K562 (cell line): ENCODE measurements around the gene MPDU1. TPM values are rescaled to one million over a fixed set of nuclear protein-coding genes. Genes with fewer than 3 reads are reported as not detected.

Experiments used
- ATAC-seq: fragments of 200-7000 bp; cut with Tn5 transposase; 3 replicates; pipeline ENCODE4 v1.9.1; 2020; ENCODE audit warnings: moderate library complexity
- BruUV-seq: library from RNA; stranded (reverse); fragments of 400-500 nt; replicated peaks from 2 replicates; lab custom pipeline; 2021; lab: Mats Ljungman, UMichigan
- CTCF ChIA-PET: fragments of 300-600 bp; formaldehyde crosslinking; extraction: SDS; loops from one replicate; lab custom pipeline; 2021; ENCODE audit warnings: low intra/inter-chr PET ratio; lab: Yijun Ruan, JAX
- POLR2A ChIA-PET: fragments of 300-600, 350-650 bp; sonication (Branson Sonifier 250); formaldehyde crosslinking; extraction: SDS; loops from one replicate; lab custom pipeline; 2021; ENCODE audit warnings: antibody characterized with exemption, inconsistent platforms; lab: Yijun Ruan, JAX
- DNase-seq, 4 experiments: peaks; one replicate each; pipeline versions ENCODE4 v3.0.0 to v3.0.0-alpha.2; 2011 to 2018; ENCODE audit warnings: low spot score in 3 of 4, mixed read lengths in 3 of 4; ENCODE audit errors: extremely low read depth in 1 of 4
- FAIRE-seq: peaks from 2 replicates; lab custom pipeline; 2011; peaks lifted over from hg19 to GRCh38; lab: Jason Lieb, UNC
- H2AFZ ChIP-seq: 2 replicates; pipeline ENCODE4 v1.6.0; 2011; ENCODE audit warnings: low read depth, low read length, control low read depth, inconsistent platforms
- H3K27ac ChIP-seq: fragments of 200-600 bp; 3 replicates; pipeline ENCODE4 v1.8.0; 2011; ENCODE audit warnings: low read depth, mild to moderate bottlenecking, control low read depth, inconsistent platforms, low read length, moderate library complexity, mixed read lengths; ENCODE audit errors: extremely low read depth
- H3K27me3 ChIP-seq, 2 experiments: fragments of 300-600 bp in 1 of 2; 2 replicates in 1 of 2; 3 replicates in 1 of 2; pipeline versions ENCODE4 v1.6.0 to v1.8.0; 2011; ENCODE audit warnings: inconsistent platforms in 2 of 2, low read length in 2 of 2, mild to moderate bottlenecking in 1 of 2, mixed read lengths in 1 of 2, moderate library complexity in 1 of 2; ENCODE audit not compliant: control insufficient read depth in 2 of 2, insufficient read depth in 2 of 2
- H3K36me3 ChIP-seq: fragments of 300-600 bp; 3 replicates; pipeline ENCODE4 v1.8.0; 2011; ENCODE audit warnings: mild to moderate bottlenecking, low read length, inconsistent platforms; ENCODE audit not compliant: control insufficient read depth, insufficient read depth
- H3K4me1 ChIP-seq, 2 experiments: fragments of 200-600 bp in 1 of 2; replicated peaks in 1 of 2; 2 replicates in 1 of 2; 3 replicates in 1 of 2; pipeline versions ENCODE4 v1.5.1 to v1.8.0; 2011; ENCODE audit warnings: inconsistent platforms in 2 of 2, low read length in 2 of 2, mild to moderate bottlenecking in 1 of 2, mixed read lengths in 1 of 2, moderate library complexity in 1 of 2; ENCODE audit not compliant: control insufficient read depth in 2 of 2, insufficient read depth in 2 of 2
- H3K4me2 ChIP-seq: 2 replicates; pipeline ENCODE4 v1.6.1; 2011; ENCODE audit warnings: low read length, control low read depth, inconsistent platforms, mixed read lengths; ENCODE audit not compliant: insufficient read depth
- H3K4me3 ChIP-seq: fragments of 200-600 bp; sonication (generic), shearing (Covaris generic); 2 replicates; pipeline ENCODE4 v1.5.1; 2016; ENCODE audit warnings: control low read depth, inconsistent platforms
- H3K79me2 ChIP-seq: fragments of 200-600 bp; 3 replicates; pipeline ENCODE4 v1.8.0; 2011; ENCODE audit warnings: low read length, inconsistent platforms; ENCODE audit not compliant: control insufficient read depth, insufficient read depth
- H3K9ac ChIP-seq, 2 experiments: 2 replicates each; pipeline versions ENCODE4 v1.6.0 to v1.6.1; 2011; ENCODE audit warnings: low read depth in 2 of 2, low read length in 2 of 2, control low read depth in 1 of 2, inconsistent platforms in 1 of 2, mild to moderate bottlenecking in 1 of 2, mixed read lengths in 1 of 2; ENCODE audit not compliant: insufficient read depth in 1 of 2
- H3K9me1 ChIP-seq: one replicate; pipeline ENCODE4 v1.6.0; 2011; ENCODE audit warnings: inconsistent platforms, mild to moderate bottlenecking, low read length, moderate library complexity; ENCODE audit not compliant: control insufficient read depth, insufficient read depth
- H3K9me3 ChIP-seq: replicated peaks from 2 replicates; pipeline ENCODE4 v1.5.1; 2011; ENCODE audit warnings: low read depth, low read length, inconsistent platforms; ENCODE audit not compliant: control insufficient read depth, insufficient read depth
- H4K20me1 ChIP-seq: replicated peaks from 2 replicates; pipeline ENCODE4 v1.6.1; 2011; ENCODE audit warnings: low read length, inconsistent platforms, mixed read lengths; ENCODE audit not compliant: control insufficient read depth, insufficient read depth
- DMBX1 ChIP-seq: fragments of 250-450 bp; sonication (Bioruptor Pico); IDR thresholded peaks from 2 replicates; pipeline ENCODE4 v1.8.0; 2022; ENCODE audit warnings: inconsistent platforms, mild to moderate bottlenecking, moderate library complexity, borderline replicate concordance
- RBM17 ChIP-seq: fragments of 200-400 bp; formaldehyde crosslinking; IDR thresholded peaks from 2 replicates; pipeline ENCODE4 v1.6.1; 2017; ENCODE audit warnings: low read depth, mild to moderate bottlenecking, low read length, borderline replicate concordance
- SNRNP70 ChIP-seq: fragments of 200-400 bp; formaldehyde crosslinking; optimal IDR thresholded peaks from 2 replicates; pipeline ENCODE3; 2017; ENCODE audit warnings: low read depth, low read length
- VEZF1 ChIP-seq: fragments of 200-800 bp; sonication (Bioruptor generic); IDR thresholded peaks from 2 replicates; pipeline ENCODE4 v1.6.1; 2017; ENCODE audit warnings: missing genetic modification characterization, missing compliant biosample characterization
- ZNF175 ChIP-seq: fragments of 200-800 bp; sonication (Bioruptor generic); IDR thresholded peaks from 2 replicates; pipeline ENCODE4 v1.6.1; 2016; ENCODE audit warnings: low read depth, mild to moderate bottlenecking, missing genetic modification characterization, missing compliant biosample characterization
- ZNF518B ChIP-seq: fragments of 250-450 bp; sonication (Bioruptor Pico); IDR thresholded peaks from 2 replicates; pipeline ENCODE4 v1.5.0; 2021; ENCODE audit warnings: mild to moderate bottlenecking, moderate library complexity
- ZNF785 ChIP-seq: fragments of 250-450 bp; sonication (Bioruptor Pico); IDR thresholded peaks from 2 replicates; pipeline ENCODE4 v1.4.0; 2020; ENCODE audit warnings: mild to moderate bottlenecking
- WGBS: fragments of 100-300 bp; shearing (Covaris generic); methylation state at CpG from one replicate; pipeline ENCODE4 v1.1.6; 2016; ENCODE audit warnings: low coverage, mixed read lengths; ENCODE audit not compliant: insufficient coverage; ENCODE audit errors: missing lambda C conversion rate; 5-methylcytosine and 5-hydroxymethylcytosine counted together
- in situ Hi-C: fragments of 300-500 bp; cut with MboI; formaldehyde crosslinking; loops from 4 replicates; pipeline ENCODE4 v1.15.0; 2018; ENCODE audit warnings: inconsistent platforms, mixed read lengths
- intact Hi-C: fragments of 100-400 bp; cut with micrococcal nuclease; formaldehyde crosslinking; loops from 2 replicates; pipeline ENCODE4 v1.14.2; 2022
- polyA plus RNA-seq, 8 experiments: library from polyadenylated mRNA; depleted of rRNA in 4 of 8; stranded (reverse) in 5 of 8; unstranded in 3 of 8; fragments of >200 nt; fragmentation: Nextera tagmentation in 2 of 8; fragmentation: Illumina TruSeq in 1 of 8; extraction: Ambion mirVana in 2 of 8; extraction: Trizol in 1 of 8; gene quantifications; 2 replicates each; pipeline versions ENCODE4 v1.2.1 to v1.2.3, GENCODE V29; 2011 to 2014; ENCODE audit warnings: inconsistent platforms in 1 of 8, missing spikeins in 1 of 8
- total RNA-seq, 7 experiments: library from RNA; depleted of rRNA in 6 of 7; stranded (reverse); fragments of >200 nt in 6 of 7; fragmentation: Illumina TruSeq in 2 of 7; extraction: Trizol in 2 of 7; gene quantifications; 2 replicates each; pipeline versions ENCODE4 v1.2.1 to v1.2.3, GENCODE V29; 2011 to 2021; ENCODE audit warnings: low replicate concordance in 1 of 7
- TF ChIP-seq, protein P1 (sequence below): fragments of 450-650 bp; IDR thresholded peaks from 2 replicates; pipeline ENCODE4 v1.6.1; 2016; ENCODE audit warnings: mild to moderate bottlenecking

The MPDU1 gene
- total and polyA plus RNA-seq, 9 of the 15 experiments (the other 6 are each of a cell fraction or from before 2014, with no cell fraction given): 4.9 to 179 (median 77.1) TPM

- Histone ChIP-seq H3K9ac (no peak overlapping the region), H3K4me2 (no peak overlapping the region), H4K20me1 (no peaks in the 10 kb centered on the region), H3K27ac (no peak overlapping the region), H2AFZ (no peak overlapping the region), H3K36me3 (no peaks in the 10 kb centered on the region), H3K27me3 (no peaks in the 10 kb centered on the region), H3K9me1 (no peaks in the 10 kb centered on the region), H3K79me2 (peaks cover 8% of the 10 kb centered on the region), H3K4me1 (peaks cover 2 to 14% of the 10 kb centered on the region in 2 experiments; a peak in 2 of 5 replicates), H3K9me3 (no peaks in the 10 kb centered on the region), H3K4me3 (no peak overlapping the region)
- POLR2A ChIA-PET: interaction anchor here (0.8 to 1.0 kb wide), 3 partner anchors 9 to 68 kb away, joined by 3 read pairs; partner anchors contain the start of gene SAT2
- 45% methylated on average over 5 of the region's 5 CpGs for WGBS
- CTCF ChIA-PET: no interaction called here
- BruUV-seq: no TSS peak
- in situ Hi-C loops: no loop called here
- TF ChIP-seq ZNF785 (CRISPR knock-in tag): no peak
- no peak for TF ChIP-seq VEZF1
- TF ChIP-seq, protein P1, sequence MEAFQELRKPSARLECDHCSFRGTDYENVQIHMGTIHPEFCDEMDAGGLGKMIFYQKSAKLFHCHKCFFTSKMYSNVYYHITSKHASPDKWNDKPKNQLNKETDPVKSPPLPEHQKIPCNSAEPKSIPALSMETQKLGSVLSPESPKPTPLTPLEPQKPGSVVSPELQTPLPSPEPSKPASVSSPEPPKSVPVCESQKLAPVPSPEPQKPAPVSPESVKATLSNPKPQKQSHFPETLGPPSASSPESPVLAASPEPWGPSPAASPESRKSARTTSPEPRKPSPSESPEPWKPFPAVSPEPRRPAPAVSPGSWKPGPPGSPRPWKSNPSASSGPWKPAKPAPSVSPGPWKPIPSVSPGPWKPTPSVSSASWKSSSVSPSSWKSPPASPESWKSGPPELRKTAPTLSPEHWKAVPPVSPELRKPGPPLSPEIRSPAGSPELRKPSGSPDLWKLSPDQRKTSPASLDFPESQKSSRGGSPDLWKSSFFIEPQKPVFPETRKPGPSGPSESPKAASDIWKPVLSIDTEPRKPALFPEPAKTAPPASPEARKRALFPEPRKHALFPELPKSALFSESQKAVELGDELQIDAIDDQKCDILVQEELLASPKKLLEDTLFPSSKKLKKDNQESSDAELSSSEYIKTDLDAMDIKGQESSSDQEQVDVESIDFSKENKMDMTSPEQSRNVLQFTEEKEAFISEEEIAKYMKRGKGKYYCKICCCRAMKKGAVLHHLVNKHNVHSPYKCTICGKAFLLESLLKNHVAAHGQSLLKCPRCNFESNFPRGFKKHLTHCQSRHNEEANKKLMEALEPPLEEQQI: no peak
- no peak for TF ChIP-seq RBM17
- TF ChIP-seq DMBX1 (CRISPR knock-in tag): no peak
- TF ChIP-seq SNRNP70: no peak
- no peak for TF ChIP-seq ZNF175
- TF ChIP-seq ZNF518B (CRISPR knock-in tag): no peak
- ATAC-seq: no peak
- intact Hi-C loops: loop anchor here (5.0 kb wide), 1 partner anchor 36 kb away; the partner anchor contains the start of gene MPDU1
- no peak for DNase-seq
- no peak for FAIRE-seq
Observed at GRCh38 chr17:7618608-7619007, 35.0 kb downstream of the MPDU1 start.
